Epithelial cell of prostate (primary cell): ENCODE data around the gene INSYN2B.

Source experiments
- DNase-seq: peaks from one replicate; pipeline ENCODE4 v3.0.0-alpha.2; 2011; ENCODE audit warnings: low read depth, low spot score
- H3K27ac ChIP-seq: fragments of 450-650 bp; 2 replicates; pipeline ENCODE4 v1.5.1; 2017; ENCODE audit warnings: mild to moderate bottlenecking

Gene INSYN2B

GRCh38 chr5:169939731-169940130 is 40.6 kb downstream of the INSYN2B start:
- DNase-seq, result no peak
- H3K27ac ChIP-seq, result no peak overlapping the region

- no peak overlapping the region for H3K27ac ChIP-seq
- DNase-seq, result no peak
Measured at GRCh38 chr5:169938439-169938838, 41.9 kb downstream of the INSYN2B start.

GRCh38 chr5:169935762-169936161 is 44.5 kb downstream of the INSYN2B start:
- no peak for DNase-seq
- no peak overlapping the region for H3K27ac ChIP-seq

- no peak overlapping the region for H3K27ac ChIP-seq
- no peak for DNase-seq
Measured at GRCh38 chr5:169934990-169935389, 45.3 kb downstream of the INSYN2B start.

- no peak for DNase-seq
- H3K27ac ChIP-seq, result no peak overlapping the region
Measured at GRCh38 chr5:169933616-169934015, 46.7 kb downstream of the INSYN2B start.

- no peak overlapping the region for H3K27ac ChIP-seq
- DNase-seq, result no peak
Measured at GRCh38 chr5:169933127-169933526, 47.2 kb downstream of the INSYN2B start.

GRCh38 chr5:169923988-169924387 is 56.3 kb downstream of the INSYN2B start:
- no peak for DNase-seq
- H3K27ac ChIP-seq, result no peak overlapping the region

GRCh38 chr5:169922474-169922873 is 57.8 kb downstream of the INSYN2B start:
- no peak for DNase-seq
- H3K27ac ChIP-seq, result no peak overlapping the region

GRCh38 chr5:169921949-169922348 is 58.3 kb downstream of the INSYN2B start:
- no peak for DNase-seq
- H3K27ac ChIP-seq, result no peak overlapping the region

GRCh38 chr5:169921384-169921783 is 58.9 kb downstream of the INSYN2B start:
- no peak overlapping the region for H3K27ac ChIP-seq
- DNase-seq, result no peak

GRCh38 chr5:169920474-169920873 is 59.8 kb downstream of the INSYN2B start:
- no peak overlapping the region for H3K27ac ChIP-seq
- DNase-seq, result no peak

GRCh38 chr5:169918228-169918627 is 62.1 kb downstream of the INSYN2B start:
- no peak overlapping the region for H3K27ac ChIP-seq
- DNase-seq, result no peak

- DNase-seq, result no peak
- no peak overlapping the region for H3K27ac ChIP-seq
Measured at GRCh38 chr5:169917500-169917899, 62.8 kb downstream of the INSYN2B start.

- DNase-seq, result no peak
- no peak overlapping the region for H3K27ac ChIP-seq
Measured at GRCh38 chr5:169914766-169915165, 65.5 kb downstream of the INSYN2B start.

GRCh38 chr5:169913479-169913878 is 66.8 kb downstream of the INSYN2B start:
- DNase-seq, result no peak
- H3K27ac ChIP-seq, result no peak overlapping the region

GRCh38 chr5:169911448-169912212 is 68.7 kb downstream of the INSYN2B start:
- DNase-seq, result no peak
- H3K27ac ChIP-seq, result no peak overlapping the region

- no peak for DNase-seq
- no peak overlapping the region for H3K27ac ChIP-seq
Measured at GRCh38 chr5:169910393-169910792, 69.9 kb downstream of the INSYN2B start.

GRCh38 chr5:169909945-169910344 is 70.3 kb downstream of the INSYN2B start:
- H3K27ac ChIP-seq, result no peak overlapping the region
- DNase-seq, result no peak

GRCh38 chr5:169908864-169909263 is 71.4 kb downstream of the INSYN2B start:
- DNase-seq, result no peak

GRCh38 chr5:169906745-169907649 is 73.3 kb downstream of the INSYN2B start:
- H3K27ac ChIP-seq, result no peak overlapping the region
- no peak for DNase-seq

More at GRCh38 chr5:169908864-169909263, 71.4 kb downstream of the INSYN2B start:
- H3K27ac ChIP-seq, result no peak overlapping the region

GRCh38 chr5:169905017-169905416 is 75.3 kb downstream of the INSYN2B start:
- no peak overlapping the region for H3K27ac ChIP-seq
- DNase-seq, result no peak
